Esophagus muscularis mucosa (tissue), 3 donors: Measurements from ENCODE around the gene PRKN.

ENCODE experiments used
- POLR2AphosphoS5 ChIP-seq, 2 donors: sonication (generic); formaldehyde crosslinking; IDR thresholded peaks; one replicate each; pipeline ENCODE4 v1.6.1; 2017; ENCODE audit warnings: antibody characterized with exemption in 2 of 2
- TF ChIP-seq, protein P1 (sequence below), 3 experiments: fragments of 200-600 bp in 2 of 3; fragments of 450-650 bp in 1 of 3; sonication (generic) in 2 of 3; IDR thresholded peaks; one replicate each; pipeline ENCODE4 v1.5.1; 2017 to 2019; ENCODE audit warnings: antibody characterized with exemption in 3 of 3, mild to moderate bottlenecking in 2 of 3, moderate library complexity in 1 of 3

GRCh38 chr6:161667957-161668356 is 1059.6 kb downstream of the PRKN start:
- TF ChIP-seq, protein P1, sequence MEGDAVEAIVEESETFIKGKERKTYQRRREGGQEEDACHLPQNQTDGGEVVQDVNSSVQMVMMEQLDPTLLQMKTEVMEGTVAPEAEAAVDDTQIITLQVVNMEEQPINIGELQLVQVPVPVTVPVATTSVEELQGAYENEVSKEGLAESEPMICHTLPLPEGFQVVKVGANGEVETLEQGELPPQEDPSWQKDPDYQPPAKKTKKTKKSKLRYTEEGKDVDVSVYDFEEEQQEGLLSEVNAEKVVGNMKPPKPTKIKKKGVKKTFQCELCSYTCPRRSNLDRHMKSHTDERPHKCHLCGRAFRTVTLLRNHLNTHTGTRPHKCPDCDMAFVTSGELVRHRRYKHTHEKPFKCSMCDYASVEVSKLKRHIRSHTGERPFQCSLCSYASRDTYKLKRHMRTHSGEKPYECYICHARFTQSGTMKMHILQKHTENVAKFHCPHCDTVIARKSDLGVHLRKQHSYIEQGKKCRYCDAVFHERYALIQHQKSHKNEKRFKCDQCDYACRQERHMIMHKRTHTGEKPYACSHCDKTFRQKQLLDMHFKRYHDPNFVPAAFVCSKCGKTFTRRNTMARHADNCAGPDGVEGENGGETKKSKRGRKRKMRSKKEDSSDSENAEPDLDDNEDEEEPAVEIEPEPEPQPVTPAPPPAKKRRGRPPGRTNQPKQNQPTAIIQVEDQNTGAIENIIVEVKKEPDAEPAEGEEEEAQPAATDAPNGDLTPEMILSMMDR (IDR thresholded peaks at IDR 0.05) = no peak
- no peak for TF ChIP-seq POLR2AphosphoS5 (IDR thresholded peaks at IDR 0.05)
